HepG2 (cell line): Measurements from ENCODE around the gene SSH3. TPM values are rescaled to one million over a fixed set of nuclear protein-coding genes. Genes with fewer than 3 reads are reported as not detected.

Experiments
- ADNP ChIP-seq: sonication (generic); formaldehyde crosslinking; IDR thresholded peaks from 2 replicates; pipeline ENCODE4 v1.4.0; 2020; ENCODE audit warnings: missing genetic modification reagents
- ERF ChIP-seq: IDR thresholded peaks from 2 replicates; pipeline ENCODE4 v1.6.1; 2018; ENCODE audit warnings: missing biosample characterization, missing genetic modification reagents
- SATB2 ChIP-seq: sonication (generic); formaldehyde crosslinking; IDR thresholded peaks from 2 replicates; pipeline ENCODE4 v1.5.0; 2020; ENCODE audit warnings: missing genetic modification reagents
- SMAD3 ChIP-seq: sonication (generic); formaldehyde crosslinking; IDR thresholded peaks from 2 replicates; pipeline ENCODE4 v1.4.0; 2020; ENCODE audit warnings: missing genetic modification reagents
- TCF12 ChIP-seq, 2 experiments: fragments of 450-650 bp in 1 of 2; sonication (generic) in 1 of 2; formaldehyde crosslinking in 1 of 2; IDR thresholded peaks; 2 replicates each; pipeline versions ENCODE4 v1.6.1 to v1.8.0; 2017 to 2022; ENCODE audit warnings: antibody characterized with exemption in 1 of 2, mild to moderate bottlenecking in 1 of 2, missing genetic modification reagents in 1 of 2, moderate library complexity in 1 of 2
- ZBTB8A ChIP-seq: sonication (generic); formaldehyde crosslinking; IDR thresholded peaks from 2 replicates; pipeline ENCODE4 v1.4.0; 2020; ENCODE audit warnings: mild to moderate bottlenecking, low read depth, missing genetic modification reagents, borderline replicate concordance
- ZNF543 ChIP-seq: sonication (generic); formaldehyde crosslinking; IDR thresholded peaks from 2 replicates; pipeline ENCODE4 v1.4.0; 2020; ENCODE audit warnings: mild to moderate bottlenecking, missing genetic modification reagents
- polyA plus RNA-seq, 8 experiments: library from polyadenylated mRNA; depleted of rRNA in 3 of 8; stranded (reverse) in 7 of 8; unstranded in 1 of 8; fragments of >200 nt; fragmentation: Illumina TruSeq in 4 of 8; extraction: Trizol in 4 of 8; gene quantifications; 2 replicates each; pipeline versions ENCODE4 v1.2.1 to v1.2.3, GENCODE V29; 2011 to 2016; ENCODE audit warnings: low read depth in 4 of 8, missing spikeins in 1 of 8, mixed read lengths in 1 of 8; ENCODE audit not compliant: insufficient read depth in 1 of 8
- total RNA-seq, 5 experiments: library from RNA; depleted of rRNA; stranded (reverse); fragments of >200 nt; fragmentation: Illumina TruSeq; extraction: Trizol; gene quantifications; 2 replicates each; pipeline ENCODE4 v1.2.3, GENCODE V29; 2016; ENCODE audit warnings: low read depth in 1 of 5
- TF ChIP-seq, protein P1 (sequence below): sonication (generic); formaldehyde crosslinking; IDR thresholded peaks from 2 replicates; pipeline ENCODE4 v1.4.0; 2020; ENCODE audit warnings: mild to moderate bottlenecking, missing genetic modification reagents
- TF ChIP-seq, protein P2 (sequence below): IDR thresholded peaks from 2 replicates; pipeline ENCODE4 v1.6.1; 2016; ENCODE audit warnings: missing genetic modification reagents, missing compliant biosample characterization
- TF ChIP-seq, protein P3 (sequence below): sonication (generic); formaldehyde crosslinking; IDR thresholded peaks from 2 replicates; pipeline ENCODE4 v1.4.0; 2020; ENCODE audit warnings: missing genetic modification reagents, borderline replicate concordance
- TF ChIP-seq, protein P4 (sequence below): sonication (generic); formaldehyde crosslinking; IDR thresholded peaks from 2 replicates; pipeline ENCODE4 v1.9.0; 2022; ENCODE audit warnings: missing genetic modification reagents, mild to moderate bottlenecking, borderline replicate concordance
- TF ChIP-seq, protein P5 (sequence below): sonication (generic); formaldehyde crosslinking; conservative IDR thresholded peaks from 2 replicates; pipeline ENCODE4 v1.8.1; 2023; ENCODE audit warnings: missing genetic modification reagents
- TF ChIP-seq, protein P6 (sequence below): sonication (generic); formaldehyde crosslinking; IDR thresholded peaks from 2 replicates; pipeline ENCODE4 v1.4.0; 2020; ENCODE audit warnings: missing genetic modification reagents, borderline replicate concordance

The SSH3 gene
- total and polyA plus RNA-seq, 2 of the 13 experiments (the other 11 are each of a cell fraction or from before 2014, with no cell fraction given), result 12.4 to 18.8 TPM

DNA sequence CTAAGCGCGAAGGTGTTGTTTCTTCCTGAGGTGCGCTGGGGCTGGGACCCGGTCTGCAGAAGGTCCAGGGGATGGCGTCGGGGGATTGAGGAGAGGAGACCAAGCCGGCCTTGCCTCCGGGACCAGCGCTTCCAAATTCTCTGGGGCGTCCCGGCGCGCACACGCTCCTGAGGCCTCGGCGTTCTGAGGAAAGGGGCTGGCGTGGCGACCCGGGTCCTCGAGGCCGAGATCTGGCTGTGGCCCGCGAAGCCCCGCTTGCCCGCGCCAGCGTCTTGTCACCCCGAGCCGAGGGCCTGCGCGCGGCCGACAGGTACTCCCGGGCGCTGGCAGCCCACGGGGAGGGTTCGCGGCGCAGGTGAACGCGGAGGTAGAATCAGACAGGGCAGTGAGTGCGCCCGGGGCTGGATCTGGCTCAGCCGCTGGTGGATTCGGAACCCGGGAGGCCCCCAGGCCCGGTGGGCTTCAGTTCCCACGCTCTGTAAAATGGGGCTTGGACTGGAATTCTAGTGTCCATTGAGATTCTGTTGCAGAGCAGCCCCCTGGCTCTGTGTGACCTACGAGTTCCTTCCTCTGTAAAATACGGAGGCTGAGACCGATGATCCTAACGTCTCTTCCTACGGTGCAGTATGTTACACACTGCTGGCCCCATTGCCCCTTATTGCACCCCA lies 14.7 kb downstream of the SSH3 start (continued):
- TF ChIP-seq, protein P1, sequence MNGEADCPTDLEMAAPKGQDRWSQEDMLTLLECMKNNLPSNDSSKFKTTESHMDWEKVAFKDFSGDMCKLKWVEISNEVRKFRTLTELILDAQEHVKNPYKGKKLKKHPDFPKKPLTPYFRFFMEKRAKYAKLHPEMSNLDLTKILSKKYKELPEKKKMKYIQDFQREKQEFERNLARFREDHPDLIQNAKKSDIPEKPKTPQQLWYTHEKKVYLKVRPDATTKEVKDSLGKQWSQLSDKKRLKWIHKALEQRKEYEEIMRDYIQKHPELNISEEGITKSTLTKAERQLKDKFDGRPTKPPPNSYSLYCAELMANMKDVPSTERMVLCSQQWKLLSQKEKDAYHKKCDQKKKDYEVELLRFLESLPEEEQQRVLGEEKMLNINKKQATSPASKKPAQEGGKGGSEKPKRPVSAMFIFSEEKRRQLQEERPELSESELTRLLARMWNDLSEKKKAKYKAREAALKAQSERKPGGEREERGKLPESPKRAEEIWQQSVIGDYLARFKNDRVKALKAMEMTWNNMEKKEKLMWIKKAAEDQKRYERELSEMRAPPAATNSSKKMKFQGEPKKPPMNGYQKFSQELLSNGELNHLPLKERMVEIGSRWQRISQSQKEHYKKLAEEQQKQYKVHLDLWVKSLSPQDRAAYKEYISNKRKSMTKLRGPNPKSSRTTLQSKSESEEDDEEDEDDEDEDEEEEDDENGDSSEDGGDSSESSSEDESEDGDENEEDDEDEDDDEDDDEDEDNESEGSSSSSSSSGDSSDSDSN, result 0 out of 2 replicates have a peak, but pooled peaks have one; percentile 36
- TF ChIP-seq ZNF543 (CRISPR knock-in tag), result 0 out of 2 replicates have a peak, but pooled peaks have one; percentile 48
- TF ChIP-seq SMAD3, result 0 out of 2 replicates have a peak, but pooled peaks have one; percentile 3
- 0 out of 2 replicates have a peak, but pooled peaks have one; percentile 66 for TF ChIP-seq SATB2 (CRISPR knock-in tag)
- TF ChIP-seq, protein P2, sequence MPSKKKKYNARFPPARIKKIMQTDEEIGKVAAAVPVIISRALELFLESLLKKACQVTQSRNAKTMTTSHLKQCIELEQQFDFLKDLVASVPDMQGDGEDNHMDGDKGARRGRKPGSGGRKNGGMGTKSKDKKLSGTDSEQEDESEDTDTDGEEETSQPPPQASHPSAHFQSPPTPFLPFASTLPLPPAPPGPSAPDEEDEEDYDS (CRISPR knock-in tag), result 0 out of 2 replicates have a peak, but pooled peaks have one; percentile 4
- peak; percentile 0; the same call in 1 of the 2 replicates for TF ChIP-seq ERF
- TF ChIP-seq, protein P3, sequence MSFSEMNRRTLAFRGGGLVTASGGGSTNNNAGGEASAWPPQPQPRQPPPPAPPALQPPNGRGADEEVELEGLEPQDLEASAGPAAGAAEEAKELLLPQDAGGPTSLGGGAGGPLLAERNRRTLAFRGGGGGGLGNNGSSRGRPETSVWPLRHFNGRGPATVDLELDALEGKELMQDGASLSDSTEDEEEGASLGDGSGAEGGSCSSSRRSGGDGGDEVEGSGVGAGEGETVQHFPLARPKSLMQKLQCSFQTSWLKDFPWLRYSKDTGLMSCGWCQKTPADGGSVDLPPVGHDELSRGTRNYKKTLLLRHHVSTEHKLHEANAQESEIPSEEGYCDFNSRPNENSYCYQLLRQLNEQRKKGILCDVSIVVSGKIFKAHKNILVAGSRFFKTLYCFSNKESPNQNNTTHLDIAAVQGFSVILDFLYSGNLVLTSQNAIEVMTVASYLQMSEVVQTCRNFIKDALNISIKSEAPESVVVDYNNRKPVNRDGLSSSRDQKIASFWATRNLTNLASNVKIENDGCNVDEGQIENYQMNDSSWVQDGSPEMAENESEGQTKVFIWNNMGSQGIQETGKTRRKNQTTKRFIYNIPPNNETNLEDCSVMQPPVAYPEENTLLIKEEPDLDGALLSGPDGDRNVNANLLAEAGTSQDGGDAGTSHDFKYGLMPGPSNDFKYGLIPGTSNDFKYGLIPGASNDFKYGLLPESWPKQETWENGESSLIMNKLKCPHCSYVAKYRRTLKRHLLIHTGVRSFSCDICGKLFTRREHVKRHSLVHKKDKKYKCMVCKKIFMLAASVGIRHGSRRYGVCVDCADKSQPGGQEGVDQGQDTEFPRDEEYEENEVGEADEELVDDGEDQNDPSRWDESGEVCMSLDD (CRISPR knock-in tag), result 0 out of 2 replicates have a peak, but pooled peaks have one; percentile 61
- no peak for TF ChIP-seq ADNP (CRISPR knock-in tag)
- TF ChIP-seq, protein P4, sequence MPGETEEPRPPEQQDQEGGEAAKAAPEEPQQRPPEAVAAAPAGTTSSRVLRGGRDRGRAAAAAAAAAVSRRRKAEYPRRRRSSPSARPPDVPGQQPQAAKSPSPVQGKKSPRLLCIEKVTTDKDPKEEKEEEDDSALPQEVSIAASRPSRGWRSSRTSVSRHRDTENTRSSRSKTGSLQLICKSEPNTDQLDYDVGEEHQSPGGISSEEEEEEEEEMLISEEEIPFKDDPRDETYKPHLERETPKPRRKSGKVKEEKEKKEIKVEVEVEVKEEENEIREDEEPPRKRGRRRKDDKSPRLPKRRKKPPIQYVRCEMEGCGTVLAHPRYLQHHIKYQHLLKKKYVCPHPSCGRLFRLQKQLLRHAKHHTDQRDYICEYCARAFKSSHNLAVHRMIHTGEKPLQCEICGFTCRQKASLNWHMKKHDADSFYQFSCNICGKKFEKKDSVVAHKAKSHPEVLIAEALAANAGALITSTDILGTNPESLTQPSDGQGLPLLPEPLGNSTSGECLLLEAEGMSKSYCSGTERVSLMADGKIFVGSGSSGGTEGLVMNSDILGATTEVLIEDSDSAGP, result peak; percentile 67; the same call in 1 of the 2 replicates
- TF ChIP-seq, protein P5, sequence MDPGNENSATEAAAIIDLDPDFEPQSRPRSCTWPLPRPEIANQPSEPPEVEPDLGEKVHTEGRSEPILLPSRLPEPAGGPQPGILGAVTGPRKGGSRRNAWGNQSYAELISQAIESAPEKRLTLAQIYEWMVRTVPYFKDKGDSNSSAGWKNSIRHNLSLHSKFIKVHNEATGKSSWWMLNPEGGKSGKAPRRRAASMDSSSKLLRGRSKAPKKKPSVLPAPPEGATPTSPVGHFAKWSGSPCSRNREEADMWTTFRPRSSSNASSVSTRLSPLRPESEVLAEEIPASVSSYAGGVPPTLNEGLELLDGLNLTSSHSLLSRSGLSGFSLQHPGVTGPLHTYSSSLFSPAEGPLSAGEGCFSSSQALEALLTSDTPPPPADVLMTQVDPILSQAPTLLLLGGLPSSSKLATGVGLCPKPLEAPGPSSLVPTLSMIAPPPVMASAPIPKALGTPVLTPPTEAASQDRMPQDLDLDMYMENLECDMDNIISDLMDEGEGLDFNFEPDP (CRISPR knock-in tag), result 0 out of 2 replicates have a peak, but pooled peaks have one; percentile 8
- no peak for TF ChIP-seq TCF12 (IDR thresholded peaks at IDR 0.05)
- 0 out of 2 replicates have a peak, but pooled peaks have one; percentile 43 for TF ChIP-seq TCF12 (CRISPR knock-in tag; IDR thresholded peaks at IDR 0.05)
- peak; percentile 33; the same call in 1 of the 2 replicates for TF ChIP-seq ZBTB8A (CRISPR knock-in tag)
- TF ChIP-seq, protein P6, sequence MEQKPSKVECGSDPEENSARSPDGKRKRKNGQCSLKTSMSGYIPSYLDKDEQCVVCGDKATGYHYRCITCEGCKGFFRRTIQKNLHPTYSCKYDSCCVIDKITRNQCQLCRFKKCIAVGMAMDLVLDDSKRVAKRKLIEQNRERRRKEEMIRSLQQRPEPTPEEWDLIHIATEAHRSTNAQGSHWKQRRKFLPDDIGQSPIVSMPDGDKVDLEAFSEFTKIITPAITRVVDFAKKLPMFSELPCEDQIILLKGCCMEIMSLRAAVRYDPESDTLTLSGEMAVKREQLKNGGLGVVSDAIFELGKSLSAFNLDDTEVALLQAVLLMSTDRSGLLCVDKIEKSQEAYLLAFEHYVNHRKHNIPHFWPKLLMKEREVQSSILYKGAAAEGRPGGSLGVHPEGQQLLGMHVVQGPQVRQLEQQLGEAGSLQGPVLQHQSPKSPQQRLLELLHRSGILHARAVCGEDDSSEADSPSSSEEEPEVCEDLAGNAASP (CRISPR knock-in tag), result 0 out of 2 replicates have a peak, but pooled peaks have one; percentile 1
